Mucosa of descending colon (tissue), 3 donors: Measurements from ENCODE around the gene ESRRA. TPM values are rescaled to one million over a fixed set of nuclear protein-coding genes. Genes with fewer than 3 reads are reported as not detected.

Experiments used
- ATAC-seq: fragments of 200-7000 bp; cut with Tn5 transposase; one replicate; pipeline ENCODE4 v1.9.1; 2020; ENCODE audit warnings: mild to moderate bottlenecking, moderate library complexity
- DNase-seq, 3 donors: peaks; one replicate each; pipeline ENCODE4 v3.0.0-alpha.2; 2020
- H3K36me3 ChIP-seq: fragments of 200-600 bp; one replicate; pipeline ENCODE4 v1.8.0; 2021; ENCODE audit warnings: low read depth, mild to moderate bottlenecking
- H3K4me1 ChIP-seq: fragments of 200-600 bp; one replicate; pipeline ENCODE4 v1.8.0; 2021; ENCODE audit warnings: low read depth, mild to moderate bottlenecking
- H3K4me3 ChIP-seq: fragments of 200-600 bp; one replicate; pipeline ENCODE4 v1.8.0; 2021; ENCODE audit warnings: mild to moderate bottlenecking
- H3K9me3 ChIP-seq: fragments of 200-600 bp; one replicate; pipeline ENCODE4 v1.8.0; 2021; ENCODE audit warnings: mild to moderate bottlenecking
- intact Hi-C, 2 donors: fragments of 100-400 bp; cut with DNase I in 1 of 2; cut with micrococcal nuclease in 1 of 2; formaldehyde crosslinking; loops; one replicate each; pipeline versions ENCODE4 v1.11.0 to v1.11.1; 2022; cut with DNase I, micrococcal nuclease
- total RNA-seq, 3 donors: library from RNA; stranded (reverse); fragmentation: NEBNext Ultra II Directional in 2 of 3; extraction: Animal tissue kit (Norgen Biotek cat#: 25700) in 2 of 3; gene quantifications; one replicate each; pipeline versions ENCODE4 v1.2.1 to v1.2.4, GENCODE V29; 2021 to 2023
- TF ChIP-seq, protein P1 (sequence below): fragments of 200-600 bp; IDR thresholded peaks from one replicate; pipeline ENCODE4 v1.8.0; 2022; ENCODE audit warnings: antibody characterized with exemption, mild to moderate bottlenecking
- donor health status: DM: no; HTN: no; CAD: no; lungs with moderate emphysema.
- donor health status: DM: no; HTN: no; CAD: no.
- donor health status: DM: no; HTN: yes; CAD: no.

Gene ESRRA
- total RNA-seq, 3 donors from 2014 or later, result 126 to 204 (median 183) TPM

DNA sequence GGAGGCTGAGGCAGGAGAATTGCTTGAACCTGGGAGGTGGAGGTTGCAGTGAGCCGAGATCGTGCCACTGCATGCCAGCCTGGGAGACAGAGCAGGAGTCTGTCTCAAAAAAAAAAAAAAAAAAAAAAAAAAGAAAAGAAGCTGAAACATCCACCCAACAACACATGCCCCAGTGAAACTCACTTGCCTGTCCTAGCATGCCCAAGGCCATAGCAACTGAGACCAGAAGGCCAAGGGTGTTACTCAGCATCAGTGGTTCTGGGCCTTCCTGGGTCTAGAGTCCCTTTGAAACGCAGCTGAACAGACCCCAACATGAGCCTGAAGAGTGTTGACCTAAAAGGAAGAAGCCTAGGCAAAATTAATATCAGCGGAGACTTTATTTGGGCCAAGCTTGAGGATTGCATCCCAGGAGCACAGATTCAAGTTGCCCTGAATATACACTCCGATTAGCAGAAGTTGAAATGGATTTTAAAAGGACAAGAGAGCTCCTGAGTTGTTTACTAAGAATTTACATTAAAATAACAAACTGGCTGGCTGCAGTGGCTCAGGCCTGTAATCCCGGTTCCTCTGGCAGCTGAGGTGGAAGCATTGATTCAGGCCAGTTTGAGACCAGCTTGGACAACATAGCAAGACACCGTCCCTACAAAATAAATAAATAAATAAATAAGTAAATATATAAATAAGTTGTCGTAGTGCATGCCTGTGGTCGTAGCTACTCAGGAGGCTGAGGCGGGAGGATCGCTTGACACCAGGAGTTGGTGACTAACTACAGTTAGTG, 19.6 kb downstream of the ESRRA start:
- H3K4me1 ChIP-seq, result peaks cover 29% of the 10 kb centered on the region
- no peaks in the 10 kb centered on the region for H3K36me3 ChIP-seq
- no peak for ATAC-seq
- DNase-seq, result peak in 1 of 3 donors; percentile 18
- intact Hi-C loops, result no loop called here
- TF ChIP-seq, protein P1, sequence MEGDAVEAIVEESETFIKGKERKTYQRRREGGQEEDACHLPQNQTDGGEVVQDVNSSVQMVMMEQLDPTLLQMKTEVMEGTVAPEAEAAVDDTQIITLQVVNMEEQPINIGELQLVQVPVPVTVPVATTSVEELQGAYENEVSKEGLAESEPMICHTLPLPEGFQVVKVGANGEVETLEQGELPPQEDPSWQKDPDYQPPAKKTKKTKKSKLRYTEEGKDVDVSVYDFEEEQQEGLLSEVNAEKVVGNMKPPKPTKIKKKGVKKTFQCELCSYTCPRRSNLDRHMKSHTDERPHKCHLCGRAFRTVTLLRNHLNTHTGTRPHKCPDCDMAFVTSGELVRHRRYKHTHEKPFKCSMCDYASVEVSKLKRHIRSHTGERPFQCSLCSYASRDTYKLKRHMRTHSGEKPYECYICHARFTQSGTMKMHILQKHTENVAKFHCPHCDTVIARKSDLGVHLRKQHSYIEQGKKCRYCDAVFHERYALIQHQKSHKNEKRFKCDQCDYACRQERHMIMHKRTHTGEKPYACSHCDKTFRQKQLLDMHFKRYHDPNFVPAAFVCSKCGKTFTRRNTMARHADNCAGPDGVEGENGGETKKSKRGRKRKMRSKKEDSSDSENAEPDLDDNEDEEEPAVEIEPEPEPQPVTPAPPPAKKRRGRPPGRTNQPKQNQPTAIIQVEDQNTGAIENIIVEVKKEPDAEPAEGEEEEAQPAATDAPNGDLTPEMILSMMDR, result no peak
- H3K9me3 ChIP-seq, result no peaks in the 10 kb centered on the region
- H3K4me3 ChIP-seq, result no peak overlapping the region

DNA sequence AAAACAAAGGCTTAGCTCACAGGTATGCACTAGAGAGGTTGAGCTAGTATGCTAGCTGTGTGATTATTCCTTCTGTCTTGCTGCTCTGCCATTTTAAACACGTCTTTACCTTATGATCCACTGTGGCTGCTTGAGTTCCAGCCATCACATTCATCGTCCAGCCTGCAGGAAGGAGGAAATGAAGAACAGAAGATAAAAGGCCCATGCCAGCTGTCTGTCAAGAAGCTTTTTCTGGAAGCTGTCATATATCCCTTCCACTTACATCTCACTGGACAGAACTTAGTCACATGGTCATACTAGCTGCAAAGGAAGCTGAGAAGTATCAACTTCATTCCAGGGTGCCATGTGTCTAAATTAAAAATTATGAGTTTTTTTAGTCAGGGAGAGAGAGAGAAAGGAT, 22.1 kb downstream of the ESRRA start:
- DNase-seq (no peak), ATAC-seq (no peak)
- TF ChIP-seq, protein P1, result no peak
- Histone ChIP-seq H3K4me3 (no peak overlapping the region), H3K36me3 (no peaks in the 10 kb centered on the region), H3K9me3 (no peaks in the 10 kb centered on the region), H3K4me1 (peaks cover 29% of the 10 kb centered on the region)
- intact Hi-C loops, result no loop called here

GRCh38 chr11:64327993-64328392, 22.7 kb downstream of the ESRRA start:
- DNase-seq (peak in 2 of 3 donors; percentile 53 to 82), ATAC-seq (peak; percentile 24)
- Histone ChIP-seq H3K9me3 (no peaks in the 10 kb centered on the region), H3K36me3 (no peaks in the 10 kb centered on the region), H3K4me1 (peaks cover 30% of the 10 kb centered on the region), H3K4me3 (no peak overlapping the region)
- intact Hi-C loops, result no loop called here
- TF ChIP-seq, protein P1, result no peak

DNA sequence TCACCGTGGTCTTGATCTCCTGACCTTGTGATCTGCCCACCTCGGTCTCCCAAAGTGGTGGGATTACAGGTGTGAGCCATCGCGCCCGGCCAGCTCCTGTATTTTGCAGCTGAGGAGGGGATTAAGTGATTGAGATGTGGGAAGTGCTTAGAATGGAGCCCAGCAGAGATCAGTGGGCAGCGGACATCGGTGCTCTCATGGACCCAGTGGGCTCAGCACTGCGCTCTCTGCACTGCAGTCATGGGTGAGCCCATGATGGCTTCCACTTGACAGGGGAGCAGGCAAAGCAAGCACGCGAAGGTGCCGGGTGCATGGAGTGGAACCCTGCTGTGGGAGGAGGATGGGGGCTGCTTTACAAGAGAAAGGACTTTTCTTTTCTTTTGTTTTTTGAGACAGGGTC, 25.6 kb downstream of the ESRRA start:
- DNase-seq (peak in 1 of 3 donors; percentile 35), ATAC-seq (no peak)
- TF ChIP-seq, protein P1, result no peak
- intact Hi-C loops, result no loop called here
- no peaks in the 10 kb centered on the region for H3K36me3 ChIP-seq
- peaks cover 30% of the 10 kb centered on the region for H3K4me1 ChIP-seq
- H3K4me3 ChIP-seq, result no peak overlapping the region
- no peaks in the 10 kb centered on the region for H3K9me3 ChIP-seq

DNA sequence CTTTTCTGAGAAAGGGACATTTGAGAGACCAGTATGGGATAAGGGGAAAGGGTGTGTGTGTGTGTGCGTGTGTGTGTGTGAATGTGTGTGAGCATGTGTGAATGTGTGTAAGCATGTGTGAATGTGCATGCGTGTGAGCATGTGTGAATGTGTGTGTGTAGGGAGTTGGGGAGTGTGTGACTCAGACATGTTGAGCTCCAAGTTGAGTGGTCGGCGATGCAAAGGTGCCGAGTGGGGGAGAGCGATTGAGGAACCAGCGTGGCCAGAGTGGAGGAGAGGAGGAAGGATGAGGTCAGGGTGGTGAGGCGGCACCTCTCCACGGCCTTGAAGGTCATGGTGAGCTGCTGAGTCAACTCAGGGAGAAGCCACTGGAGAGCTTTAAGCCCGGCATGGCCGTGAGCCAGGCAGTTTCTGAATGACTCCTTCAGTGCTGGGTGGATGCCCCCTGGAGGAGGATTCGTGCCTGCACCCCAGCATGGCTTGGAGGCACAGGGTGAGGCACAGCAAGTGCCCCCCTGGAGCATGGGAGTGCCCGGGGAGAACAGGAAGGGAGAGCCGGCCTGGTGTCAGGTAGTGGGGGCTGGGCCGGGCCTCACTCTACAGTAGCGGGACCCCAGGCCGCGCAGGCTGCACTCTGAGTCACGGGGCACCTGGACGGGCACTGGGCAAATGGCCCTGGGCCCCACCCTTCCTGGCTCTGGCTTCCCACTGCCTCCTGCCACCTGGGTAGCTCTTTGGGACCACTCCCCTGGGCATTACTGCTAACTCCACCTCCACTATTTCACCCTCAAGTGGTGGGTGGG, 26.4 kb downstream of the ESRRA start:
- intact Hi-C loops, result no loop called here
- peak; percentile 91 to 96 (median 93) for DNase-seq
- peaks cover 30% of the 10 kb centered on the region for H3K4me1 ChIP-seq
- TF ChIP-seq, protein P1, result peak; percentile 57
- H3K4me3 ChIP-seq, result no peak overlapping the region
- no peaks in the 10 kb centered on the region for H3K36me3 ChIP-seq
- no peaks in the 10 kb centered on the region for H3K9me3 ChIP-seq
- ATAC-seq, result peak; percentile 70
